GM12878 (cell line): Measurements from ENCODE around the gene B4GALT5. TPM values are rescaled to one million over a fixed set of nuclear protein-coding genes. Genes with fewer than 3 reads are reported as not detected.

ENCODE experiments used
- ATAC-seq: fragments of 200-7000 bp; cut with Tn5 transposase; 3 replicates; pipeline ENCODE4 v1.9.1; 2020; ENCODE audit warnings: mild to moderate bottlenecking, moderate library complexity
- BruUV-seq: library from RNA; stranded (reverse); fragments of 400-500 nt; replicated peaks from 2 replicates; lab custom pipeline; 2021; lab: Mats Ljungman, UMichigan
- CTCF ChIA-PET: fragments of 300-600 bp; sonication (Branson Sonifier 250); formaldehyde crosslinking; extraction: SDS; loops from one replicate; lab custom pipeline; 2021; ENCODE audit warnings: inconsistent platforms; lab: Yijun Ruan, JAX
- POLR2A ChIA-PET: fragments of 350-600 bp; formaldehyde crosslinking; extraction: SDS; loops from one replicate; lab custom pipeline; 2021; ENCODE audit warnings: inconsistent platforms; lab: Charles Lee
- RAD21 ChIA-PET: fragments of 300-600 bp; sonication (Branson Sonifier 250); formaldehyde crosslinking; loops from one replicate; lab custom pipeline; 2023; ENCODE audit warnings: antibody characterized with exemption; ENCODE audit not compliant: unreplicated experiment; lab: Charles Lee
- SMC1A ChIA-PET: fragments of 300-600 bp; sonication (Branson Sonifier 250); formaldehyde crosslinking; loops from one replicate; lab custom pipeline; 2023; ENCODE audit not compliant: unreplicated experiment, uncharacterized antibody; lab: Charles Lee
- DNase-seq: peaks from one replicate; pipeline ENCODE4 v3.0.0-alpha.2; 2011; ENCODE audit warnings: low read depth, low spot score
- FAIRE-seq: peaks from 3 replicates; lab custom pipeline; 2011; peaks lifted over from hg19 to GRCh38; lab: Jason Lieb, UNC
- H2AFZ ChIP-seq: 2 replicates; pipeline ENCODE4 v1.6.0; 2011; ENCODE audit warnings: low read depth, low read length, control low read depth; ENCODE audit not compliant: control insufficient read depth
- H3K27ac ChIP-seq: 2 replicates; pipeline ENCODE4 v1.5.1; 2011; ENCODE audit warnings: control low read depth; ENCODE audit not compliant: control insufficient read depth, insufficient read depth
- H3K27me3 ChIP-seq, 2 experiments: replicated peaks in 1 of 2; 2 replicates each; pipeline versions ENCODE4 v1.6.0 to v1.6.1; 2011; ENCODE audit warnings: low read length in 1 of 2; ENCODE audit not compliant: control insufficient read depth in 2 of 2, insufficient read depth in 2 of 2
- H3K36me3 ChIP-seq, 2 experiments: 2 replicates each; pipeline ENCODE4 v1.5.1; 2011; ENCODE audit warnings: low read length in 1 of 2; ENCODE audit not compliant: control insufficient read depth in 2 of 2, insufficient read depth in 2 of 2
- H3K4me1 ChIP-seq: 2 replicates; pipeline ENCODE4 v1.6.1; 2011; ENCODE audit warnings: mild to moderate bottlenecking, low read length, moderate library complexity, mixed read lengths; ENCODE audit not compliant: control insufficient read depth, insufficient read depth
- H3K4me2 ChIP-seq: 2 replicates; pipeline ENCODE4 v1.6.0; 2011; ENCODE audit warnings: control low read depth; ENCODE audit not compliant: control insufficient read depth, insufficient read depth
- H3K4me3 ChIP-seq: fragments of 200-600 bp; sonication (generic); 2 replicates; pipeline ENCODE4 v1.5.1; 2016
- H3K79me2 ChIP-seq: 2 replicates; pipeline ENCODE4 v1.6.0; 2011; ENCODE audit warnings: low read length; ENCODE audit not compliant: control insufficient read depth, insufficient read depth
- H3K9ac ChIP-seq: 2 replicates; pipeline ENCODE4 v1.8.0; 2011; ENCODE audit warnings: low read length, control low read depth, mixed read lengths; ENCODE audit not compliant: control insufficient read depth, insufficient read depth
- H3K9me3 ChIP-seq: replicated peaks from 3 replicates; pipeline ENCODE4 v1.5.1; 2011; ENCODE audit warnings: mild to moderate bottlenecking, low read length; ENCODE audit not compliant: control insufficient read depth, insufficient read depth
- H4K20me1 ChIP-seq: 2 replicates; pipeline ENCODE4 v1.6.0; 2011; ENCODE audit not compliant: control insufficient read depth, insufficient read depth
- ASH2L ChIP-seq: fragments of 300-600, 200-600 bp; sonication (generic); IDR thresholded peaks from 2 replicates; pipeline ENCODE4 v1.6.1; 2017; ENCODE audit warnings: low read depth, mild to moderate bottlenecking, borderline replicate concordance
- BCL3 ChIP-seq: IDR thresholded peaks from 2 replicates; pipeline ENCODE4 v1.6.1; 2011; ENCODE audit warnings: borderline replicate concordance, low read depth, mild to moderate bottlenecking, moderate library complexity, low read length; ENCODE audit not compliant: insufficient read depth, poor library complexity, severe bottlenecking
- CUX1 ChIP-seq: IDR thresholded peaks from 2 replicates; pipeline ENCODE4 v1.6.1; 2012; ENCODE audit warnings: improper control_type of control experiment, low read depth, low read length; ENCODE audit not compliant: insufficient replicate concordance
- DPF2 ChIP-seq: fragments of 450-650 bp; IDR thresholded peaks from 2 replicates; pipeline ENCODE4 v1.6.1; 2017; ENCODE audit warnings: mild to moderate bottlenecking
- ESRRA ChIP-seq: IDR thresholded peaks from 2 replicates; pipeline ENCODE4 v1.6.1; 2012; ENCODE audit warnings: mild to moderate bottlenecking, low read length, improper control_type of control experiment
- ETV6 ChIP-seq, 2 experiments: fragments of 450-650 bp in 1 of 2; IDR thresholded peaks in 1 of 2; conservative IDR thresholded peaks in 1 of 2; 2 replicates each; pipeline ENCODE4 v1.6.1; 2014; ENCODE audit warnings: antibody characterized with exemption in 1 of 2, borderline replicate concordance in 1 of 2, low read depth in 1 of 2, mild to moderate bottlenecking in 1 of 2, moderate library complexity in 1 of 2
- EZH2 ChIP-seq: IDR thresholded peaks from 2 replicates; pipeline ENCODE4 v1.6.1; 2012; ENCODE audit warnings: low read depth, mild to moderate bottlenecking, control low read depth, inconsistent platforms, low read length, borderline replicate concordance; ENCODE audit not compliant: control insufficient read depth
- HDAC2 ChIP-seq: fragments of 200-600 bp; sonication (generic); IDR thresholded peaks from 2 replicates; pipeline ENCODE4 v1.6.1; 2017
- IRF3 ChIP-seq: fragments of 450-650 bp; IDR thresholded peaks from 2 replicates; pipeline ENCODE4 v1.6.1; 2014; ENCODE audit warnings: mild to moderate bottlenecking
- JUNB ChIP-seq: IDR thresholded peaks from 2 replicates; pipeline ENCODE4 v1.6.1; 2016; ENCODE audit warnings: antibody characterized with exemption, mild to moderate bottlenecking
- MTA2 ChIP-seq: fragments of 450-650 bp; IDR thresholded peaks from 2 replicates; pipeline ENCODE4 v1.6.1; 2016; ENCODE audit warnings: low read depth, mild to moderate bottlenecking, moderate library complexity
- MTA3 ChIP-seq: IDR thresholded peaks from 2 replicates; pipeline ENCODE4 v1.6.1; 2012; ENCODE audit warnings: low read length, inconsistent platforms, borderline replicate concordance
- POLR2A ChIP-seq: IDR thresholded peaks from 2 replicates; pipeline ENCODE4 v1.6.1; 2011; ENCODE audit warnings: low read depth, mild to moderate bottlenecking, low read length
- ZBED1 ChIP-seq: IDR thresholded peaks from 2 replicates; pipeline ENCODE4 v1.6.1; 2016; ENCODE audit warnings: borderline replicate concordance
- ZNF24 ChIP-seq: fragments of 450-650 bp; IDR thresholded peaks from 2 replicates; pipeline ENCODE4 v1.6.1; 2017; ENCODE audit warnings: antibody characterized with exemption, mild to moderate bottlenecking
- WGBS: methylation state at CpG from one replicate; pipeline ENCODE4 v1.1.6; 2016; ENCODE audit warnings: low lambda C conversion rate; ENCODE audit not compliant: insufficient replicate concordance, insufficient coverage; ENCODE audit errors: missing lambda C conversion rate; 5-methylcytosine and 5-hydroxymethylcytosine counted together
- in situ Hi-C: fragments of 300-500 bp; cut with MboI; formaldehyde crosslinking; loops from 9 replicates; pipeline ENCODE4 v1.14.3; 2018; ENCODE audit warnings: mixed read lengths
- intact Hi-C: fragments of 100-400 bp; cut with micrococcal nuclease; formaldehyde crosslinking; loops from one replicate; pipeline ENCODE4 v1.14.2; 2022; ENCODE audit not compliant: unreplicated experiment
- polyA plus RNA-seq, 11 experiments: library from polyadenylated mRNA; depleted of rRNA in 4 of 11; unstranded in 6 of 11; stranded (reverse) in 5 of 11; fragments of >200 nt; fragmentation: Nextera tagmentation in 4 of 11; fragmentation: Illumina TruSeq in 1 of 11; extraction: Ambion mirVana in 4 of 11; extraction: Trizol in 1 of 11; gene quantifications; 1 replicate in 1 of 11; 2 replicates in 10 of 11; pipeline versions ENCODE4 v1.2.1 to v1.2.3, GENCODE V29; 2011 to 2016; ENCODE audit warnings: inconsistent platforms in 2 of 11, missing spikeins in 2 of 11, low read depth in 1 of 11
- total RNA-seq, 4 experiments: library from RNA; depleted of rRNA in 3 of 4; stranded (reverse); fragments of >200 nt in 3 of 4; fragmentation: Illumina TruSeq in 1 of 4; extraction: Trizol in 1 of 4; gene quantifications; 2 replicates each; pipeline versions ENCODE4 v1.2.1 to v1.2.3, GENCODE V29; 2013 to 2021

Gene B4GALT5
- total and polyA plus RNA-seq, 10 of the 15 experiments (the other 5 are each of a cell fraction or from before 2014, with no cell fraction given), result 2.0 to 55.5 (median 20.2) TPM

- Histone ChIP-seq H2AFZ (no peak overlapping the region), H3K36me3 (no peaks in the 10 kb centered on the region), H4K20me1 (no peaks in the 10 kb centered on the region), H3K4me3 (no peak overlapping the region), H3K4me1 (no peaks in the 10 kb centered on the region; the same call in 1 of the 2 replicates), H3K4me2 (no peak overlapping the region), H3K9ac (no peak overlapping the region), H3K27ac (no peak overlapping the region), H3K9me3 (no peaks in the 10 kb centered on the region), H3K27me3 (no peaks in the 10 kb centered on the region), H3K79me2 (no peaks in the 10 kb centered on the region)
- RAD21 ChIA-PET, result no interaction called here
- no TSS peak for BruUV-seq
- POLR2A ChIA-PET, result no interaction called here
- intact Hi-C loops (no loop called here), in situ Hi-C loops (no loop called here)
- WGBS, result 56% methylated on average over 3 of the region's 3 CpGs
- CTCF ChIA-PET, result interaction anchor here (1.0 kb wide), 1 partner anchor 12 kb away, joined by 3 read pairs; no protein-coding TSS in a partner anchor
- no peak for FAIRE-seq
- SMC1A ChIA-PET, result interaction anchor here (1.4 kb wide), 1 partner anchor 16 kb away, joined by 3 read pairs; no protein-coding TSS in a partner anchor
- no peak for ATAC-seq
- DNase-seq, result no peak
- TF ChIP-seq DPF2 (no peak), MTA3 (no peak), IRF3 (no peak), CUX1 (no peak), JUNB (no peak), MTA2 (no peak), ETV6 (conservative IDR thresholded peaks at IDR 0.05 in 1 of 2, IDR thresholded peaks at IDR 0.05 in 1 of 2; ENCODE audit: borderline replicate concordance in 1 of 2, low read depth in 1 of 2) (no peak), POLR2A (no peak), HDAC2 (no peak), ASH2L (no peak), ZNF24 (no peak), EZH2 (no peak), ZBED1 (no peak), ESRRA (no peak), BCL3 (no peak)
Observed at GRCh38 chr20:49729780-49730179, 16.1 kb upstream of the B4GALT5 start.
